HG02870 (cell line): Measurements from ENCODE around the gene RAC3.

Source experiments
- ATAC-seq: cut with Tn5 transposase; IDR thresholded peaks from one replicate; pipeline ENCODE4 v1.9.1; 2021; ENCODE audit warnings: mild to moderate bottlenecking, moderate library complexity; ENCODE audit not compliant: unreplicated experiment

RAC3 gene

DNA sequence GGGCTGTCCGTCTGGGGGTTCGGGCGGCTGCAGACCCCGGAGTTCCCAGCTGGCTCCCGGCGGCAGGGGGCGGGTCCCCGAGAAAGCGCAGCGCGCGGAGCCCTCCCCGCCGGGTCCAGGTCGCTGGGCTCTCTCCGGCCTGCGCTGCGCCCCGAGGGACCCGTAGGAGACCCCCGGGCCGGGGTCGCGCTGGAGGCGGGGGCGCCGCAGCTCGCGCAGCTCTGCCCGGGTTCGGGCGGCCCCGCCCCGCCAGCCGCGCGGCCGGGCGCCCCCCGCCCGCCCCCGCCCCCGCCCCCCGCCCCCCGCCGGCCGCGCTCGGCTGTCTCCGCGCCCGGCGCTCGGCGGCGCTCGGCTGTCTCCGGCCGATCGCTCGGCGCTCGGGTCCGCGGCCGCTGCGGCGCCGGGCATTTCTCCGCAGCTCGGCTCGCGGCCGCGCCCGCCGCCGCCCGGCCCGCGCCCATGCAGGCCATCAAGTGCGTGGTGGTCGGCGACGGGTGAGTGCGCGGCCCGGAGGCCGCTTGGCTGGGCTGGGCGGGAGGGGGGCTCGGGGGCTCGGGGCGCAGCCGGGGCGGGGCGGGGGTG lies at the start of gene RAC3:
Gene RAC3, plus strand, starts transcription at position 376 of the 582 bp plus-strand sequence. Its CDS starts 84 bp downstream, at position 460.
- ATAC-seq, result no peak

DNA sequence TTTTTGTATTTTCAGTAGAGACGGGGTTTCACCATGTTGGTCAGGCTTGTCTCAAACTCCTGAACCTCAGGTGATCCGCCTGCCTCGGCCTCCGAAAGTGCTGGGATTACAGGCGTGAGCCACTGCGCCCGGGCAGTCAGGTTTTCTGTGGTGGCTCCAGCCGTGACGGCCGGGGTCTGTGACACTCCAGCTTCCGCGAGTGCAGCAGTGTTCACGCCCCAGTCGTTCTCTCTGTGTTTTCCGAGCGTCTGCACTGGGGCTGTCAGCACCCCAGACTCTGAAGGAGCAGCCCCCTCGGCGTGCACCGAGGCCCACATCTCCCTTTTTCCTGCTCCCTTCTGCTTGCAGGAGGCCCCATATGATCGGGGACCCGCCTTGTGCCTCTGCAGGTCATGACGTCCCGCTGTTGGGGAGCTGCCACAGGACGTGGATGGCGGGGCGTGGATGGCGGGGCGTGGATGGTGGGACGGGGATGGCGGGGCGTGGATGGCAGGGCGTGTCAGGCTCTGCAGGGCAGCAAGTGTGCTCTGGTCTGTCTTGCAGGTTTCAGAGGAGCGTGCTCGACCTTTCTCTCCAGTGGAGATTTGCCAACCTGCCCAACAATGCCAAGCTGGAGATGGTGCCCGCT lies 48.4 kb upstream of the RAC3 start:
- no peak for ATAC-seq

DNA sequence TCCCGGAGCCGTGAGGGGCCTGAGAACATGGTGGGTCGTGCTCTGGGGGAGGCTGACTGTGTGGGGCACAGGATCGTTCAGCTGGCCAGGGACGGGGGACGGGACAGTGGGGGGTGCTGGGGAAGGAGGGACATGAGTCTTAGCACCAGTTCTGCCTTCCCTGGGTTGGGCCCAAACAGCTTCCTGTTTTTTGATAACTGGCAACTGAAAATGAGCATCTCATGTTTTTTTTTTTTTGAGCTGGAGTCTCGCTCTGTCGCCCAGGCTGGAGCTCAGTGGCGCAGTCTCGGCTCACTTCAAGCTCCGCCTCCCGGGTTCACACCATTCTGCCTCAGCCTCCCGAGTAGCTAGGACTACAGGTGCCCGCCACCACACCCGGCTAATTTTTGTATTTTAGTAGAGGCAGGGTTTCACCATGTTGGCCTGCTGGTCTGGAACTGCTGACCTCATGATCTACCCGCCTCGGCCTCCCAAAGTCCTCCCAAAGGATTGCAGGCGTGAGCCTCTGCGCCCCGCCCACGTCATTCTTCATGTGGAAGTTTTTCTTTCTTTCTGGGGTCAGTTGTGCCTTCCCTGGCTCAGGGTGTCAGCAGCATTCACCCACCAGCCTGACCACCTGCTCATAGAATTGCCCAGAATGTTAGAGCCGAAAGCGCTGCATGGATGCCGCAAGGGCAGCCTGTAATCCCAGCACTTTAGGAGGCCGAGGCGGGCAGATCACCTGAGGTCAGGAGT lies 47.7 kb upstream of the RAC3 start:
- ATAC-seq, result no peak

DNA sequence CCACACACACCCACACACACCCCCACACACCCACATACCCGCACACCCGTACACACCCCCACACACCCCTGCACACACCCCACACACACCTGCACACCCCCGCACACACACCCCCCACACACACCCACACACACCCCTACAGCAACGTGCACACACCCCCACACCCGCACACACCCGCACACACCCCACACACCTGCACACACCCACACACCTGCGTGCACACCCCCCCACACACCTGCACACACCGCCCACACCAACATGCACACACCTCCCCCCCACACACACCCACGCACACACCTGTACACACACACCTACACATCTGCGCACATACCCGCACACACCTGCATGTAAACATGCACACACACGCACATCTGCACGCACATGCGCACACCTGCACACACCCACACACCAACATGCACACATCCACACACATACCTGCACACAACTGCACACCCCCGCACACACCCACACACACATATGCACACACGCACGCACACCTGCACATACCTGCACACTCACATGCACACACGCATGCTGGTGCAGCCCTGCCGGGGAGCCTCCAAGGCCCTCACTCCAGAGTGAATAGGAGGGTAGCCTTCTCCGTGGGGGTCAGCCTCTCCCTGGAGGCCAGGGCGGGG lies 46.6 kb upstream of the RAC3 start:
- no peak for ATAC-seq

DNA sequence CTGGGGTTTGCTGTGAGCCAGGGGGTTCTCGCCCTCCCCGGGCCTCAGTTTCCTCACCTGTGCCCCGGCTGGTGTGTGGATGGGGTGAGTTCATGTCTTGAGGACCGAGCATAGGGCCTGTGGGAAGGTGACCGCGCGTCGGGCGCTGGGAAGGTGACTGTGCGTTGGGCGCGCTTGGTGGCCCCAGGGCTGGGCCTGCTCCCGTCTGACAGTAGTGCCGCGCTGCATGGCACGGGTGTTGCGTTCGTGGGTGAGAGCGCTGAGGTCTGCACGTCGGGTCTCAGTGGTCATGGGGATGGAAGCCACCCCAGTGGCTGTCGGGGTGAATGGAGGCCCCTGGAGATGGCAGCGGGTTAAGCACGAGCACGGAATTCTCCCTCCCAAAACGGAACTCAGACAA lies 44.9 kb upstream of the RAC3 start:
- ATAC-seq, result no peak

DNA sequence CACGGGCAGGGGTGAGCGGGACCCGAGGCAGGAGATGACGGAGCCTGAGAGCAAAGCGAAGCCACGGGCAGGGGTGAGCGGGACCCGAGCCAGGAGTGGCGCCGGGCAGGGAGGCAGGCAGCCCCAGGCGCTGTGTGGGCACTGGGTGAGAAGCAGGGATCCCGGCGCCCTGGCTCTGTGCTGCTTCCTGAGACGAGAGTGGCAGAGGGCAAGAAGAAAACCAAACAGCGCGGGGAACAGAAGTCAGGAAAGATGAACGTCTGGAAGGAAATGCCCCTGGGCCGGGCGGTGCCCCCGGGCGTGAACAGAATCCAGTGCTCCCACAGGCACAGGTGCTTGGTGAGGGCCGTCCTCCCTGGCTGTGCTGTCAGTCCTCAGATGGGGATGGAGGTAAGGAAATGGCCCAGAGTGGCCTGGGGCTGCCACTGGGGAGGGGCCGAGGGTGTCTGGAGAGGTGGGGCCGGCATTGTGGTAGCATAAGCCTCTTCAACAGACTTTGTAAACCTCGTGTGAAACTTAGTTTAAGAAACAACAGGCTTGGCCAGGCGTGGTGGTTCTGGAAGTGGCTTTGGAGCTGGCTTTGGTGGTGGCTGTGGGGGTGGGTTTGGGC lies 44.2 kb upstream of the RAC3 start:
- no peak for ATAC-seq

DNA sequence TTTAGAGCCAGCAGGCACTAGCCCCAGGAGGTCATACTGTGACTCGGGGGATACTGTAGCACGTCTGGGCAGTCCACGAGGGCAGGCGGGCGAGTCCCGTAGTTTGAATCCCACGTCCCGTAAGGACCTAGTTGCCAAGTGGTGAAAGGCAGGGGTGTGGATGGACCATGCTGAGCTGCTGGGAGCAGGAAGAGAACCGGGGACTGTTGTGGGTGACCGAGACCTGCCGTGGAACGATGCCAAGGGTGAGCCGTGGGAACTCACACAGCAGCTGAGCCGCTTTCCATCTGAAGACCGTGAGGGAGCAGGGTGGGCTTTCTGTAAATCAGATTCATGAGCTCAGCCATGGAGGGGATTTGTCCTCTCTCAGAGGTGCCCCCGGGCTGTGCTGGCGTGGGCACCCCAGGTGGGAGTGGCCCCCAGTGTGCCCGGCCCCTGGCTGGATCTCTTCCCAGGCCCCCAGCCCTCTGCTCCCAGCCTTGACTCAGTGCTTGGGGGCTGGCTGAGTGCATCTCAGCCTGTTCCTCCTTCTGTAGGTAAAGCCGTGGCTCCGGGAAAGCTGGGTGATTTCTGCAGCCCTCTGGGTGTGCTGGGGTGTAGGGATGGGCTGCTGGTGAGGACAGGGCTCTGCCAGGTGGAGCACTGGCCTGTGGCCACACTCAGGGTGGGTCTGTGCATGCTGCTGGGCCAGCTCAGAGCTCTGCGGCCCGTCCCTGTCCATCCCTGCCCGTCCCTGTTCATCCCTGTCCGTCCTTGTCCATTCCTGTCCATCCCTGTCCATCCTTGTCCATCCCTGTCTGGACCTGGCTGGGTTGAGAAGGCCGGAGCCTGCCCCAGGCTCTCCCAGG lies 40.4 kb upstream of the RAC3 start:
- no peak for ATAC-seq

DNA sequence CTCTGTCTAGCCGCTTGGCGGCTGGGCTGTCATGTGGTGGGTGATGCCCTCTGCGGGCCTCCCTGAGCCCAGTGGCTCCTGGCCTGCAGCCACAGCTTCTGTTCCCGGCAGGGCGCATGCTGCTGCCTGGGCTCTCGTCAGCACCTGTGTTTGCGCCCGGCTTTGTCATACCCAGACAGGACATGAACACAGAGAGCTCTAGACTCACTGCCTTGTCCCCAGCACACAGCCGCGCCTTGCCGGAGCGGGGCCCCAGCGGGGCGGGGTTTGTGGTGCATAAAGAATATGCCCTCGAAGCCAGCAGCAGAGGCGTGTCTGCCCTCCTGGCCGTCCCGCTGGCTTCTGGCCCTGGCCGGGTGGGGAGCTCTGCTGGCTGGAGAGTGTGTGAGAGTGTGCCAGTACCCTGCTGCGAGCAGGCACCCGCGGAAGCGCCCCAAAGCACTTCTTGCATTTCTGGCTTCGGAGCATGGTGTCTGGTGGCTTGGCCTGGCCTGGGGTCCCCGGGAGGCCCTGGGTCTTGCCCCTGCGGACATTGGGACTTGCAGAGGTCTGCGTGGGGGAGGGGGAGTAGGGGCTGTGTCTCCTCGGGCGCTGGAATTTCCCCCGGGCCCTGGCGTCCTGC lies 39.7 kb upstream of the RAC3 start:
- no peak for ATAC-seq

DNA sequence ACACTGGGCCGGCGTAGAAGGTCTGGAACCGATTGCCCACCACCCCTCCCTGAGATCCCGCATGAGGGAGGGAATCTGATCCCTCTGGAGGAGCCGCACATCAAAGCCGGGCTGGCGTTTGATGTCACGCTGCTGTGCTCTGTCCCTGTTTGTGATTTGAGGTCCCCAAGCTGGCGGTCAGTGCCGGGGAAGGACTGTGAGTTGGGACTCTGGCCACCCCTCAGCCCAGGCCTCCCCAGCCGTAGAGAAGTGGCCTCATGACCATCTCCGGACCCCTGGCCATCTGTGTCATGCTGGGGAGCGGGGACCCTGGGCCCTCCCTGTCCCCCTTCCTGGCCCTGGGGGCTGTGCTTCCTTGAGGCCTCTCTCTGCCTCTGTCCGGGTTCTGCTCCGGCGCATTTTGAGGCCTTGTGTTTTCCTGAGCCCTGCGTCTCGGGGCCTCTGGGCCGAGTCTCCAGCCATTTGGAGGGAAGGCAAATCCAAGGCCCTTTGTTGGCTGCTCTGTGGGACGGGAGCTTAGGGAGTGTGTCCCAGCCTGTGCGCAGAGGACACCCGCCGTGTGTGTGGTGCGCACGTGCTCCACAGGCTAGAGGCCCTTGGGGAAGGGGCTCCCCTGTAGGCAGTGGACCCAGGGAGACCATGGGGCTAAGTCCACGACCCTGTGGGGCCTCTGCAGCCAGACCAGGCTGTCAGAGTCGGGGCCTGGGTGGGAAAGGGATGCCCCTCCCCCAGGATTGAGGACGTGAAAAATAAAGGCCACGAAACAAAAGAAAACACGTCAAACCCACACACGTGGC lies 39.0 kb upstream of the RAC3 start:
- no peak for ATAC-seq

DNA sequence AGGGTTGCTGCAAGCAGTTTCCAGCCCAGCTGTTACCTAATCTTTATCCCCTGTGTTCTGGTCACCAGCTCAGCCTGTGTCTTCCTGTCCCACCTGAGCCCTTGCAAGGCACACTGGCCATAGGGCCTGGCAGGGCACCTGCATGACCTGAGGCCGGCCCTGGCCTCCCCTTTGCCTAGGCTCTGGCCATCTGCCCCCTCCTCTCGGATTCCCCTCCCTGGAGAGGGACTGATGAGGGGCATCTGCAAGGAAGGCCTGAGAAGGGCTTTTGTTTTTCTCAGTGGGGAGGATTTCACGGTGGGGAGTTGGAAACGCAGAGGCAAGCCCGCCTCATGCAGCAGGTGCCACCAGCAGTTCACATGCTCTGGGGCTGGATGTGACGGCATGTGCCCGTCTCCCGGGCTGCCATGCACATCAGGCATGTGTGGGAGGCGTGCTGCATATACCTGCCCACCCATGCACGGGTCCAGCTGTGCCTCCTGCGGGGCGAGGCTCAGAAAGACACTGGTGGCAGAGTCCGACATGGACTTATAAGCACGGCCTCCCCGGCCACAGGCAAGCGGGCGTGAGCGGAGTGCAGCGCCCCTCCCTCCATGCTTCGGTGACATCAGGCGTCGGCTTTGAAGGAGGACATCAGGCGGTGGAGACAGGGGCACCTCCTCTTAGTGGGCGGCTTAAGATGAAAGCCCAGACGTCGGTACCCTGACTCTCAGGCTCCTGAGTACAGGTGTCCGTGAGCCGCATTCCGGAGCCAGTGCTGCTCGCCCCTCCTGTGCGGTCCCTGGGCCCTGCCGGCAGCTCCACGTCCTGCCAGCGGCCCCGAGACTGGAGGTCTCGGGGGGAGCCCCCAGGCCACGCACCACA lies 37.5 kb upstream of the RAC3 start:
- no peak for ATAC-seq

DNA sequence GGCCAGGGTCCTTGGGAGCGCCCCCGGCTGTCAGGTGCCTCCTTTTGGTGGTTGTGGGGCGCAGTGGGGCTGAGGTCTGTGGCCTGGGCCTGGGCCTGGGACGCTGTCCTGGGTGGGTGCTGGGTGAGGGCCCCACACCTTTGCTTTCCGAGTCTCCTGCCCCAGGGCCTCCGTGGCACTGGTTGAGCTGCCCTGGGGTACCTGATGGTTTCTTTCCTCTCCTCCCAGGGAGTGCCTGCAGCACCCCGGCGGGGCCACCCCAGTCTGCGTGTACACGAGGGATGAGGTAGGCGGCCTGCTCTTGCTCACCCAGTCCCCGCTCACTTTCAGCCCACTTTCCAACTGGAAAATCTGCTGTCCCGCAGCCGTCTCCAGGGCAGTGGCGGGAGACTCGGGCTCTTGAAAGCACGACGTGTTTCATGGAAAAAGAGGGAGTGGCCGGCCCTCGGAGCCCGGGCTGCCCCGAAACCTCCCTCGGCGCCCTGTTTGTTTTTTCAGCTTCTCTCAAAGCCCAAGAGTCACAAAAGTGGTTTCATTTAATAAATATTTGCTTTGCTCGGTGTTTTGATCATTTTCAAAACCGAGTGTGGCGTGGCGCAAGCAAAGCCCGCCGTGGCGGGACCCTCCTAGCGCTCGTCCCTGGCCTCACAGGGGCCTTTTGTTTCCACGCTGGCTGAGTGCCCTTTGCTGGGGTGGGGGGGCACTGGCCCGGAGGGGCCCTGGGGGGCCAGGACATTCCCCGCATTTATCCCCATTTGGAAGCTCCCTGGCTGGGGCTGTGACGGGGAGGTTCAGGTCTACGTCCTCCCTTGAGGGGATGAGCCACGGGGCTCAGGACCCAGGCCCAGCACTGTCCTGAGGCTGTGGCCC lies 36.6 kb upstream of the RAC3 start:
- ATAC-seq, result no peak

DNA sequence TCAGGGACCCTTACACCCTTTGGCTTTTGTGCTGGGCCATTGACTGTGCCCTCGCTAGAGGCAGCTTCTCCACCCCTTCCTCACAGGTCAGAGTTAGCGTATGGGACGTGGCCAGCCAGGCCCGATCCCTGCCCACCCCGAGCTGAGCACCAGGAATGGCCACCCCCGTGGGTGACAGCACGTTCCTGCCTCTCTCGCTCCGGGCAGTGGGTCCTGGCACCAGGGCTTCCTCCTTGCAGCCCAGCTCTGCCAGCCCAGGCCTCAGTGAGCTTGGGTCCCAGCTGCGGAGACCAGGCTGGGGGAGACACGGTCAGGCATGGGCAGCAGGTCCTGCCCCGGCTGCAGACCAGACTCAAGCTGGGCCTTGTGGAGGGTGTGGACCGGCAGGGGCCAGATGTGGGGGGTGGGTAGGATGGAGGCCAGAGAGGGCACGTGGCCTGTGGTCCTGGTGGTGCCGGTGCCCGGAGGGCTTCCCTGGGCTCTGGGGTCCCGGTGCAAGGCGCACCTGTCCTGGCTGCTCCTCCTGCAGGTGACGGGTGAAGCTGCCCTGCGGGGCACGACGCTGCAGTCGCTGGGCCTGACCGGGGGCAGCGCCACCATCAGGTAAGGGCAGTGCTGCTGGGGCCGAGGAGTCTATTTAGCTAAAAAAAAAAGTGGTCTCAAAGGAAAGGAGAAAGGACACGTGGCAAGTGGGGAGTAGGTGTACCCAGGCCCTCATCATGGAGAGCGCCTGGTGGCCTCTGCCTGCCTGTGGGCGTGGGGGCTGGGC lies 35.8 kb upstream of the RAC3 start:
- ATAC-seq, result no peak

DNA sequence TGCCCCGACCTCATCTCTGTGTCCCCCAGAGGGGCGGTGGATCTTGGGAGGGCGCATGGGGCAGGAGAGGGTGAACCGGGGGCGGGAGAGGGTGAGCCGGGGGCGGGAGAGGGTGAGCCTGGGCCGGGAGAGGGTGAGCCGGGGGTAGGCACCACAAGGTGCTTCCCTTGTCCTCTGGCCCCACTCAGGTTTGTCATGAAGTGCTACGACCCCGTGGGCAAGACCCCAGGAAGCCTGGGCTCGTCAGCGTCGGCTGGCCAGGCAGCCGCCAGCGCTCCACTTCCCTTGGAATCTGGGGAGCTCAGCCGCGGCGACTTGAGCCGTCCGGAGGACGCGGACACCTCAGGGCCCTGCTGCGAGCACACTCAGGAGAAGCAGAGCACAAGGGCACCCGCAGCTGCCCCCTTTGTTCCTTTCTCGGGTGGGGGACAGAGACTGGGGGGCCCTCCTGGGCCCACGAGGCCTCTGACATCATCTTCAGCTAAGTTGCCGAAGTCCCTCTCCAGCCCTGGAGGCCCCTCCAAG lies 35.2 kb upstream of the RAC3 start:
- no peak for ATAC-seq

DNA sequence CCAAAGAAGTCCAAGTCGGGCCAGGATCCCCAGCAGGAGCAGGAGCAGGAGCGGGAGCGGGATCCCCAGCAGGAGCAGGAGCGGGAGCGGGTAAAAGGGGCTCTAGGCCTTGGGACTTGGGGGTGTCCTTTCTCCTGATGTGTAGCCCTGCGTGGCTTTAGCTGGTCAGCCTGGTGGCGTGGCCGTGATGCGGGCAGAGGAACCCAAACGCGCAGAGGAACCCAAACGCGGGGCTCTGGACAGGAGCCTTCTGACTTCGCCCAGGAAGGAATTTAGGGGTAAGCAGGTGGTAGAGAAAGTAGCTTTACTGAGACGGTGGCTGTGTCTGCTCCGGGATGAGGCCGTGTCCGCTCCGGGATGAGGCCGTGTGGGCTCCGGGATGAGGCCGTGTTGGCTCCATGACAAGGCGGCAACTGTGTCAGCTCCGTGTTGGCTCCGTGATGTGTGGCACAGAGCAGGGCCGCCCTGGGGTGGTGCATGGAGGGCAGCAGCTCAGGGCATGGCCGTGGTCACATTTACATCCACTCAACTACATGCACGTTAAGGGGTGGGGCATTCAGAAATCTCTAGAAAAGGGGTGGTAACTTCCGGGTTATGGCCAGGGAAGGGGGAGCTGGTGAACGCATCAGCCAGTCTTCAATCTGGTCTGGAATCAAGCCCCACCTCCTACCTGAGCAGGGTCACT lies 34.6 kb upstream of the RAC3 start:
- ATAC-seq, result no peak

DNA sequence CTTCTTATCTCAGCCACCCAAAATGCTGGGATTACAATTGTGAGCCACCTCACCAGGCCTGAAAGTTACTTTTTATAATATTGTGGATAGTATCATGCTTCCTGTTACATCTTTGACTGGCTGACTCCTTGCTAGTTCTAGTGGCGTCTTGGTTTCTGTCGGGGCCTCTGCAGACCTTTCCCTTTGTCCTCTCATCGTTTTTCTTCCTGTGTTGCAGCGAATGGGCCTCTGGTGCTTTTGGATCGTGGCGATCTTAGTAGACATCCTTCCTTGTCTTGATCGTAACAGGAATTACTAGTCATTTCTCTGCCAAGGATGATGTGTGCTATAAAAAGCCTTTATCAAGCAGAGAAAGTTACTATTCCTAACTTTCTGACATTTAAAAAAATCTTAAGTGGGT lies 33.3 kb upstream of the RAC3 start:
- no peak for ATAC-seq
